K562 (cell line): ENCODE results near the gene ACTL8.

Source experiments
- ARID1B ChIP-seq: fragments of 450-650 bp; IDR thresholded peaks from 2 replicates; pipeline ENCODE4 v1.6.1; 2016; ENCODE audit warnings: antibody characterized with exemption, mild to moderate bottlenecking, inconsistent platforms
- E2F3 ChIP-seq: fragments of 250-450 bp; sonication (Bioruptor Pico); IDR thresholded peaks from 2 replicates; pipeline ENCODE4 v1.4.0; 2020; ENCODE audit warnings: mild to moderate bottlenecking
- JUNB ChIP-seq: fragments of 450-650 bp; formaldehyde crosslinking; conservative IDR thresholded peaks from 2 replicates; pipeline ENCODE4 v1.4.0; 2020; ENCODE audit warnings: mild to moderate bottlenecking
- L3MBTL2 ChIP-seq: fragments of 450-650 bp; IDR thresholded peaks from 2 replicates; pipeline ENCODE4 v1.6.1; 2016; ENCODE audit warnings: mild to moderate bottlenecking, moderate library complexity
- POLR2A ChIP-seq: fragments of 450-650 bp; conservative IDR thresholded peaks from 2 replicates; pipeline ENCODE4 v1.6.1; 2016
- RFX5 ChIP-seq: IDR thresholded peaks from 2 replicates; pipeline ENCODE4 v1.6.1; 2011; ENCODE audit warnings: low read depth, mild to moderate bottlenecking, improper control_type of control experiment, low read length
- SRF ChIP-seq, 2 experiments: fragments of 250-450, 450-650 bp in 1 of 2; sonication (Bioruptor Pico) in 1 of 2; sonication (generic) in 1 of 2; formaldehyde crosslinking; IDR thresholded peaks; 2 replicates each; pipeline versions ENCODE4 v1.5.0 to v1.5.1; 2020 to 2022; ENCODE audit warnings: mild to moderate bottlenecking in 1 of 2, missing genetic modification reagents in 1 of 2
- TCF7 ChIP-seq: sonication (generic); IDR thresholded peaks from 2 replicates; pipeline ENCODE4 v1.6.1; 2016; ENCODE audit warnings: antibody characterized with exemption, borderline replicate concordance
- TEAD4 ChIP-seq, 2 experiments: sonication (generic) in 1 of 2; formaldehyde crosslinking in 1 of 2; IDR thresholded peaks; 2 replicates each; pipeline versions ENCODE4 v1.6.1 to v1.8.0; 2012 to 2022; ENCODE audit warnings: borderline replicate concordance in 1 of 2, inconsistent platforms in 1 of 2, low read length in 1 of 2, mild to moderate bottlenecking in 1 of 2, missing genetic modification reagents in 1 of 2
- TRIM28 ChIP-seq: fragments of 450-650 bp; IDR thresholded peaks from 2 replicates; pipeline ENCODE4 v1.6.1; 2017
- ZNF3 ChIP-seq: fragments of 250-450 bp; sonication (Bioruptor Pico); IDR thresholded peaks from 2 replicates; pipeline ENCODE4 v1.5.0; 2021; ENCODE audit warnings: mild to moderate bottlenecking, moderate library complexity
- TF ChIP-seq, protein P1 (sequence below): fragments of 450-650 bp; IDR thresholded peaks from 2 replicates; pipeline ENCODE4 v1.6.1; 2018; ENCODE audit warnings: mild to moderate bottlenecking, low read depth; ENCODE audit not compliant: partially characterized antibody

DNA sequence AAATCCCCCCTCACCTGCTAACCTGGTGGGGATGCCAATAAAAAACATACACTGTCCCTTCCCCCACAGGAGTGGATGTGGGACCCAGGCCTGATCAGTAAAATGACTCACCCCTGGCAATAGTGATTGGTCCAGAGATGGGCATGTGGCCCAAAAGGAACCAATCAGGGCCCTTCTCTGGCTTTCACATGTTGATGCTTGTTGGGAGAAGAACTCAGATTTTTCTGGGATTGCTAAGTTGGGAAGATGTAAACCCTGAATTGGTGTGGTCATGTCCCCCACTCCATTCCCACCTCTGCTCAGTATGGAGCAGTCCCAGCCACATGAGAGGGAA is 43.6 kb upstream of the ACTL8 start:
- TF ChIP-seq, protein P1, sequence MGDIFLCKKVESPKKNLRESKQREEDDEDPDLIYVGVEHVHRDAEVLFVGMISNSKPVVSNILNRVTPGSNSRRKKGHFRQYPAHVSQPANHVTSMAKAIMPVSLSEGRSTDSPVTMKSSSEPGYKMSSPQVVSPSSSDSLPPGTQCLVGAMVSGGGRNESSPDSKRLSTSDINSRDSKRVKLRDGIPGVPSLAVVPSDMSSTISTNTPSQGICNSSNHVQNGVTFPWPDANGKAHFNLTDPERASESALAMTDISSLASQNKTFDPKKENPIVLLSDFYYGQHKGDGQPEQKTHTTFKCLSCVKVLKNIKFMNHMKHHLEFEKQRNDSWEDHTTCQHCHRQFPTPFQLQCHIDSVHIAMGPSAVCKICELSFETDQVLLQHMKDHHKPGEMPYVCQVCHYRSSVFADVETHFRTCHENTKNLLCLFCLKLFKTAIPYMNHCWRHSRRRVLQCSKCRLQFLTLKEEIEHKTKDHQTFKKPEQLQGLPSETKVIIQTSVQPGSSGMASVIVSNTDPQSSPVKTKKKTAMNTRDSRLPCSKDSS = no peak
- TF ChIP-seq RFX5 = no peak
- TF ChIP-seq TCF7 = no peak
- TF ChIP-seq L3MBTL2 = no peak
- TF ChIP-seq POLR2A = no peak
- TF ChIP-seq E2F3 (CRISPR knock-in tag) = no peak
- no peak for TF ChIP-seq JUNB (CRISPR knock-in tag)
- no peak for TF ChIP-seq TEAD4 (IDR thresholded peaks at IDR 0.05; ENCODE audit: low read length)
- TF ChIP-seq TEAD4 (CRISPR knock-in tag; IDR thresholded peaks at IDR 0.05; ENCODE audit: borderline replicate concordance) = no peak
- TF ChIP-seq TRIM28 = no peak
- no peak for TF ChIP-seq ZNF3 (CRISPR knock-in tag)
- TF ChIP-seq ARID1B = no peak
- TF ChIP-seq SRF (CRISPR knock-in tag; IDR thresholded peaks at IDR 0.05) = no peak
